Keratinocyte (primary cell): Measurements from ENCODE around the gene WDR93.

Experiments
- CTCF ChIP-seq, 3 experiments: IDR thresholded peaks in 1 of 3; conservative IDR thresholded peaks in 1 of 3; optimal IDR thresholded peaks in 1 of 3; 2 replicates in 2 of 3; 3 replicates in 1 of 3; pipeline versions ENCODE3 to v1.5.1; 2011; ENCODE audit warnings: low read length in 3 of 3, mild to moderate bottlenecking in 3 of 3, moderate library complexity in 2 of 3, control low read depth in 1 of 3, inconsistent platforms in 1 of 3; ENCODE audit not compliant: insufficient read depth in 2 of 3; ENCODE audit errors: extremely low read depth in 1 of 3
- EZH2 ChIP-seq: IDR thresholded peaks from one replicate; pipeline ENCODE4 v1.6.1; 2012; ENCODE audit warnings: inconsistent platforms, mild to moderate bottlenecking, low read length, moderate library complexity

- TF ChIP-seq CTCF (optimal IDR thresholded peaks at IDR 0.05 in 1 of 3, IDR thresholded peaks at IDR 0.05 in 1 of 3, conservative IDR thresholded peaks at IDR 0.05 in 1 of 3; ENCODE audit: extremely low read depth in 1 of 3, insufficient read depth in 2 of 3, low read length in 3 of 3) (no peak), EZH2 (no peak)
Observed at GRCh38 chr15:89652666-89653065, 37.9 kb upstream of the WDR93 start.
